Testis (tissue), 2 donors: ENCODE data around the gene ITM2A.

ENCODE experiments used
- CTCF ChIP-seq, 3 experiments: fragments of 450-650 bp in 2 of 3; fragments of 200-600 bp in 1 of 3; sonication (generic) in 1 of 3; IDR thresholded peaks; one replicate each; pipeline ENCODE4 v1.5.1; 2016 to 2019; ENCODE audit warnings: antibody characterized with exemption in 3 of 3, mild to moderate bottlenecking in 2 of 3, moderate library complexity in 1 of 3
- POLR2A ChIP-seq: fragments of 450-650 bp; IDR thresholded peaks from one replicate; pipeline ENCODE4 v1.6.1; 2017; ENCODE audit warnings: antibody characterized with exemption, mild to moderate bottlenecking, moderate library complexity

- TF ChIP-seq CTCF (IDR thresholded peaks at IDR 0.05) (no peak), POLR2A (no peak)
Measured at GRCh38 chrX:79415056-79415455, 47.9 kb upstream of the ITM2A start.
